NCI-H1417 (cell line): ENCODE data around the gene GYPC.
A peak's percentile ranks its signal among the peaks of the same experiment; 100 is the strongest.
"Not testable (repeated sequence)": the region's sequence is repeated elsewhere in the genome, so short reads cannot be mapped to it uniquely, and the experiment has no call there.

ENCODE experiments used
- DNase-seq, 3 experiments: peaks; one replicate each; lab custom pipeline; 2025; lab: John Stamatoyannopoulos, UW

Gene GYPC

GRCh38 chr2:126671488-126671887, 15.5 kb downstream of the GYPC start:
- no peak for DNase-seq

GRCh38 chr2:126672980-126673605, 17.1 kb downstream of the GYPC start:
- no peak for DNase-seq

- no peak for DNase-seq
These were observed 18.3 kb downstream of the GYPC start for GRCh38 chr2:126674075-126674744.

GRCh38 chr2:126675637-126676036, 19.7 kb downstream of the GYPC start:
- no peak for DNase-seq

- no peak for DNase-seq
These were observed 20.5 kb downstream of the GYPC start for GRCh38 chr2:126676221-126677175.

- DNase-seq: no peak
These were observed 21.2 kb downstream of the GYPC start for GRCh38 chr2:126677176-126677538.

- DNase-seq: no peak
These were observed 22.5 kb downstream of the GYPC start for GRCh38 chr2:126678269-126679065.

- no peak for DNase-seq
These were observed 23.2 kb downstream of the GYPC start for GRCh38 chr2:126679094-126679713.

- no peak for DNase-seq
These were observed 25.5 kb downstream of the GYPC start for GRCh38 chr2:126681505-126681904.

- DNase-seq: no peak
These were observed 29.7 kb downstream of the GYPC start for GRCh38 chr2:126685629-126686028.

- no peak for DNase-seq
These were observed 30.3 kb downstream of the GYPC start for GRCh38 chr2:126686286-126686685.

GRCh38 chr2:126686841-126687485, 31.0 kb downstream of the GYPC start:
- DNase-seq: no peak

- DNase-seq: no peak
These were observed 31.5 kb downstream of the GYPC start for GRCh38 chr2:126687503-126687902.

- not testable (repeated sequence) for DNase-seq
These were observed 32.6 kb downstream of the GYPC start for GRCh38 chr2:126688594-126688993.

- peak in 1 of 3 experiments; percentile 9 for DNase-seq
These were observed 36.3 kb downstream of the GYPC start for GRCh38 chr2:126692241-126692640.

- not testable (repeated sequence) for DNase-seq
These were observed 37.1 kb downstream of the GYPC start for GRCh38 chr2:126692934-126693592.

- no peak for DNase-seq
These were observed 40.9 kb downstream of the GYPC start for GRCh38 chr2:126696644-126697520.

GRCh38 chr2:126698376-126698775, 42.4 kb downstream of the GYPC start:
- DNase-seq: no peak

GRCh38 chr2:126699018-126699417, 43.1 kb downstream of the GYPC start:
- DNase-seq: no peak
